Dendritic cell treated with granulocyte-macrophage colony-stimulating factor and Interleukin-4, amounts not matched to agents 40 ng/mL and 50 ng/mL, for 4 days (primary cell): ENCODE results near the gene AGER.

Experiments
- H3K27ac Mint-ChIP-seq: one replicate; pipeline ENCODE4 v1.8.0; 2022; ENCODE audit warnings: mild to moderate bottlenecking, mixed read lengths
- H3K27me3 Mint-ChIP-seq: one replicate; pipeline ENCODE4 v1.8.0; 2022; ENCODE audit warnings: mild to moderate bottlenecking, mixed read lengths
- H3K36me3 Mint-ChIP-seq: one replicate; pipeline ENCODE4 v1.8.0; 2022; ENCODE audit warnings: low read depth, mixed read lengths
- H3K4me1 Mint-ChIP-seq: one replicate; pipeline ENCODE4 v1.8.0; 2022; ENCODE audit warnings: low read depth, mixed read lengths
- H3K4me3 Mint-ChIP-seq: one replicate; pipeline ENCODE4 v1.8.0; 2022; ENCODE audit warnings: mild to moderate bottlenecking, moderate library complexity, mixed read lengths
- H3K9me3 Mint-ChIP-seq: one replicate; pipeline ENCODE4 v1.8.0; 2022; ENCODE audit warnings: mixed read lengths
- intact Hi-C: fragments of 100-400 bp; cut with micrococcal nuclease; formaldehyde crosslinking; loops from one replicate; pipeline ENCODE4 v1.15.0; 2022

Gene AGER

DNA sequence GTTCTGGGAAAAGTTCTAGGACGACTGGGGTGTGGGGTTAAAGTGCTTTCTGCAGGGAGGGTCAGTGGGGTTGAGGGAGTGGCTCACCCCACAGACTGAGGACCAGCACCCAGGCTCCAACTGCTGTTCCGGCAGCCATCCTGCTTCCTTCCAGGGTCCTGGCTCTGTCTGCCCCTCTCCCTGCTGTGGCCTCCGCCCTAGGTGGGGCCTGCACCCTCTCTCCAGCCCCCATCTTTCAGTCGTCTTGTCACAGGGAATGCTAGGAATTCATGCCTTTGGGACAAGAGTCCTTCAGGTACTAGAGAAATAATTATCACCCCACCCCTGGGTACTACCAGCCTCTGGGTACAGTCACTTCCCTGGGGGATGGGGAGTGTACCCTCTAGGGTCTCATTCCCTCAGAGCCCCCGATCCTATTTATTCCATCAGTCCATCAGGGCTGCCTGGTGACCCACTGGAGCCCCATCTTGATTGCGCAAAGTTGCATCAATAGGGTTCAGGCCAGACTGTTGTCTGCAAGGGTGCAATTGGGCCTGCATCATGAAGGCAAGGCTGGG, at the start of gene AGER:
AGER (minus strand) TSS at position 170 of the 557 bp plus-strand sequence; CDS start at position 139, 31 bp downstream.
- Mint-ChIP-seq H3K4me1 (peaks cover 84% of the 10 kb centered on the region), H3K36me3 (peaks cover 93% of the 10 kb centered on the region)

DNA sequence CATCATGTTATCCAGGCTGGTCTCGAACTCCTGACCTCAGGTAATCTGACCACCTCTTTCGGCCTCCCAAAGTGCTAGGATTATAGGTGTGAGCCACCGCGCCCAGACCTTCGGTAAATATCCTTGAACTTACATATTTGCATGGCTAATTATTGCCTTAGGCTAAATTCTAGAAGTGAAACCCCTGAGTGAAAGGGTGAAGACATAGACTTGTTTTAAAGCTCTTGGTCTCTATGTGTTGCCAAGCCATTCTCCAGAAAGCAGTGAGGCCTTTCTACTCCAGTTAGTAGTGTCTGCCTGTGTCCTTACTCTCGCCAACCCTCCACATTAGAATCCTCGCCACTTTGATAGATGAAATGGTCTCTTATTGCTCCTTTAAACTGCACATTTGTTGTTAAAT, 42.4 kb upstream of the AGER start:
- intact Hi-C loops, result no loop called here
- Mint-ChIP-seq H3K36me3 (no peaks in the 10 kb centered on the region), H3K27ac (no peak overlapping the region), H3K4me3 (no peak overlapping the region), H3K4me1 (peaks cover 36% of the 10 kb centered on the region), H3K9me3 (no peaks in the 10 kb centered on the region), H3K27me3 (peaks cover 15% of the 10 kb centered on the region)

More for the DNA sequence above, at the start of gene AGER:
- Mint-ChIP-seq H3K27me3 (no peaks in the 10 kb centered on the region), H3K4me3 (no peak within 1 kb of the TSS), H3K27ac (peak within 1 kb of the TSS; percentile 69), H3K9me3 (no peaks in the 10 kb centered on the region)
- intact Hi-C loops, result no loop called here

DNA sequence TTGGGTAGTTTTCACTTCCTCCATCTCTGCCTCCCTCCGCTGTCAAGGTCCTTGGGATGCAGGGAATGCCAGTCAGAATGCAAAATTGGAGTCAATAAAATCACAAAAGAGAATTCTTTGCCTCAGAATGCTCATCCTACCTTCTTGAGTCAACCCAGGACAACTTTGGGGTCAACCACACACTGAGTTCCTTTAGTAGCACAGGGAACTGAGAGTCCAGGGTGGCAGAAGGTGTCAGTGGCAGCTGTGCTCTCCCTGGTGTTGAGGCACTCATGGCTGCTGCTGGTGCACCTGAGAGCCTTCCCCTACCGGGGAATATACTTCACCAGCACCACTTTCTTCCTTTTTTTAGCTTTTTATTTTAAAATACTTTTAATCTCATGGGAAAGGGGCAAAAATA, 40.6 kb upstream of the AGER start:
- Mint-ChIP-seq H3K9me3 (no peaks in the 10 kb centered on the region), H3K27me3 (peaks cover 17% of the 10 kb centered on the region), H3K36me3 (no peaks in the 10 kb centered on the region), H3K4me3 (no peak overlapping the region), H3K4me1 (peaks cover 36% of the 10 kb centered on the region), H3K27ac (no peak overlapping the region)
- intact Hi-C loops, result no loop called here

DNA sequence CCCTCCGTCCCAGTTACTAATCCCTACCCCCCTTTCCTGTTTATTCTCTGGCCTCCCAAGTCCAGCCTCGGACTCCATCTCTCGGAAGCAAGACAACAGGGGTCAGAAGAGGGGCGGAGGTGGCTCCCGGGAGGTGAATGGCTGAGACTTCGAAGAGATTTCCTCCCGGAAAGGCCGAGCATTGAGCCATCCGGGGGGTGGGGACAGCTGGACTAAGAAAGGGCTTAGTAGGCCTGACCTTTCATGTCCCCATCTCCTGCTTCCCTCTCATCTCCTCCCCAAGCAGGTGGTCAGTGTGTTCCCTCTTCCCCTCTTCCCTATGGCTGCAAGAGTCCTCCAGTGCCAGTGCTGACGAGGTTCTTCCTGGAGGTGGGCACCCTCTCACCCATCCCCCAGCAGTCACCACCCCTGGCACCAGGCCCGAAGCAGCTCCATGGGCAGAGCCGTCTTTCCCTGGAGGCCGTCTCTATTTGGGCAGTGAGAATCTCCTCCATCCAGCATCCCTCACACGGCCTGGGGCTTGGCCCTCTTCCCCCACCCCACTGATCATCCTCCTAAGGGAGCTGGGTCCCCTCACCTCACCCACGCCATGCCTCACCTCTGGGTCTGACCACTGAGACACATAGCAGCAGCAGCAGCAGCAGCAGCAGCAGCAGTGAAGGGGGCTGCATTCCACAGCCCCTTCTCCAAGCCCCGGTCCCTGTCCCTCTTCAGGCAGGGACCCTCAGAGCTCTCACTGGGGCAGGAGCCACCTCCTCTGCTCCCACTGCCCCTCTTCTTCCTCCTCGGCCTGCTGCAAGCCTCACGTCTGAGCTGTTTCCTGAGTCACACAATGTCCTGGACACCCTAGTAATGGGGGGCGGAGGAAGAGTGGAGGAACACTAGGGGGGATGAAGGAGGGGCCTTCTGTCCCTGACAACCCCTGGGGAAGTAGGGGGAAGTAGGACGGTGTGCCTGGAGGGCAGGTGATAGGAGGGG, 39.5 kb upstream of the AGER start, which contains the start of gene NOTCH4:
NOTCH4 (minus strand) TSS at position 810 of the 978 bp plus-strand sequence; CDS start at position 671, 139 bp downstream.
- intact Hi-C loops, result no loop called here
- no peak within 1 kb of the TSS for H3K27ac Mint-ChIP-seq
- H3K4me3 Mint-ChIP-seq, result no peak within 1 kb of the TSS
- H3K4me1 Mint-ChIP-seq, result peaks cover 36% of the 10 kb centered on the region
- H3K27me3 Mint-ChIP-seq, result peaks cover 22% of the 10 kb centered on the region
- H3K36me3 Mint-ChIP-seq, result no peaks in the 10 kb centered on the region
- no peaks in the 10 kb centered on the region for H3K9me3 Mint-ChIP-seq

DNA sequence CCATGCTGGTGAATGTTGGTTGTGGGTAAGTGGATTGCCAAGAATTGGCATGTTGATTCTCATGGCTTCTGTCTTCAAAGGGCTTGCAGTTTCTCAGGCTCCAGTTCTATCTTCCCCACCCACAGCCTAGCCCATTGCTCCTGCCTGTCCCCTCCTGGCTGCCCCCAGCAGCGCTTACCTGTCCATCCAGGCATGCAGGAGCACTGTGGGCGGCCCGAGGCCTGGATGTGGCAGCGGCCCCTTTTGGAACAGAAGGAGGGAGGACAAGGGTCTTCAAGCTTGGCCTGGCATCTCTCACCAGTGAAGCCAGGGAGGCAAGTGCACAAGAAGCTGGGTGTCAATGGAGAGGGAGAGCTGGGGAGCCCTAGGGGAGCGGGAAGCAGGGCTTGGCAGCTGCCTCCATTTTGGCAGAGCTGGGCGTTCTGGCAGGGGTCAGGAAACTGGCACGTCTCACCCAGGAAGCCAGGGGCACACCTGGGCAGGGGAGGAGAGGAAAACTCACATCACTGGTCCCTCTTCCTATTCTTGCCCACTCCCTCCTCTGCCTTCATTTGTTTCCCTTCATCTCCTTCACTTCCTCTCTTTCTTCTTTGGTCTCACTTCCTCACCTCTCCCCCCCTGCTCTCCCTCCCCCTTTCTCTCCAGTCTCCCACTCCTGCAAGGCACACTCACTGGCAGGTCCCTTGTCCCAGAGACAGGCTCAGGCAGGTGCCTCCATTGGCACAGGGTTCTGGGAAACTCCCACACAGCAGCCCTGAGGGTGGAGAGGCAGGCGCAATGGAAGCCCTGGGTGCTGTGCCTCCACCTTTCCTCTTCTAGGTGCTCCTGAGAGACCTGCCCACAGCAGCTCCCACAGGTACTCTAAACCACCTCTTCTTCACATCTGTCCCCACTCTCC, 38.5 kb upstream of the AGER start:
- Mint-ChIP-seq H3K9me3 (no peaks in the 10 kb centered on the region), H3K4me1 (peaks cover 29% of the 10 kb centered on the region), H3K4me3 (no peak overlapping the region), H3K36me3 (no peaks in the 10 kb centered on the region), H3K27me3 (peaks cover 22% of the 10 kb centered on the region), H3K27ac (peak overlapping the region; percentile 47)
- intact Hi-C loops, result no loop called here

DNA sequence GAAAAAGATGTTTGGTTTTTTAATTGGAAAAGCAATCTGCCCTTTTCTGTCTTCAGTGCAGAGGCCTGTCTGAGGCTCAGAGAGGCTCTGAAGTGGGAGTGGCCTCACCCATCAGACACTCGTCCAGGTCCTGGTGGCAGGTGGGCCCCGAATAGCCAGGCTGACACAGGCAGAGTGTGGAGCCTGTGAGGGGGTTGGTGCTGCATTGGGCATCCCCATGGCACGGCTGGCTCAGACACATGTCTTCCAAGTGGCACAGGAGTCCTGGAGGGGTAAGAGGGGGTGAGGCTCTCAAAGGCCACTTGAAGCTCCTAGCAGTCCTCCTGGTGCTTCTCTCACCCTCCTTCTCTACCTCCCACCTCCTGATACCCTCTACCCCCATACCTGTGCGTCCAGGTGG, 36.0 kb upstream of the AGER start:
- H3K4me3 Mint-ChIP-seq, result no peak overlapping the region
- H3K27ac Mint-ChIP-seq, result peak overlapping the region; percentile 23
- peaks cover 23% of the 10 kb centered on the region for H3K27me3 Mint-ChIP-seq
- H3K9me3 Mint-ChIP-seq, result no peaks in the 10 kb centered on the region
- peaks cover 17% of the 10 kb centered on the region for H3K4me1 Mint-ChIP-seq
- intact Hi-C loops, result no loop called here
- H3K36me3 Mint-ChIP-seq, result no peaks in the 10 kb centered on the region

DNA sequence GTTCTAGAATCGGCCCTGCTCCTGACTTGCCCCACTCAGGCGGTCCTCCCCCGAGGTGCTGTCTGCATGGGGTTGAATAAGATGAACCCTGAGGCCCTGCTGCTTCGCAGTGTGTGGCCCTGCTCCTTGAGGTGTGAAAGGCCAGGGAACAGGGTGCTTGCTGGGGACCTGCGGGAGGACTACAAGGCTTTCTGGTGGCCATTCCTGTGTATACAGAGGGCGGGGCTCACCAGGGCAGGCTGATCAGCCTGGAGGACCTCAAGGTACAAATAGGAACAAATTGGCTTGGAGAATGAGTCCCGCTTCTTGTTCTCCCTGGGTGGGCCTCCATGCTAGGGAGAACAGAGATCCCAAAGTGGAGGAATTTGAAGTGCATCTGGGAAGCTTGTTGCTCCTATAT, 34.1 kb upstream of the AGER start:
- H3K27ac Mint-ChIP-seq, result no peak overlapping the region
- no peaks in the 10 kb centered on the region for H3K36me3 Mint-ChIP-seq
- H3K27me3 Mint-ChIP-seq, result peaks cover 19% of the 10 kb centered on the region
- H3K4me1 Mint-ChIP-seq, result peaks cover 19% of the 10 kb centered on the region
- intact Hi-C loops, result no loop called here
- no peaks in the 10 kb centered on the region for H3K9me3 Mint-ChIP-seq
- H3K4me3 Mint-ChIP-seq, result no peak overlapping the region

DNA sequence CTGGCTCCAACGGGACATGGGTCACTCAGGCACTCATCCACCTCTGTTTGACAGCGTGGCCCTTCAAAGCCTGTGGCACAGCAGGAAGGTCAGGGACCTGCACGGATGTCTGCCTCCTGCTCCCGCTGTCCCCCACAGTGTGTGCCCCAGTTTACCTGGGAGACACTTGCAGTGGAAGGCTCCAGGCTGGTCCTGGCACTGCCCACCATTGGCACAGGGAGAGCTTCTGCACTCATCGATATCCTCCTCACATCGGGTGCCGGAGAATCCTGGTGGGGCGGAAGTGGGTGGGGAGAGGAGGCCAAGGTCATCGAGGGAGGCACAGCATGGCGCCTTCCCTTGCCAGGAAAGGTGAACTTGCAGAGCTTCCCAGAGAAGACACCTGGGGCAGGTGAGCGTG, 32.9 kb upstream of the AGER start:
- H3K27ac Mint-ChIP-seq, result no peak overlapping the region
- no peaks in the 10 kb centered on the region for H3K36me3 Mint-ChIP-seq
- peaks cover 9% of the 10 kb centered on the region for H3K4me1 Mint-ChIP-seq
- no peak overlapping the region for H3K4me3 Mint-ChIP-seq
- peaks cover 12% of the 10 kb centered on the region for H3K27me3 Mint-ChIP-seq
- H3K9me3 Mint-ChIP-seq, result no peaks in the 10 kb centered on the region
- intact Hi-C loops, result no loop called here

DNA sequence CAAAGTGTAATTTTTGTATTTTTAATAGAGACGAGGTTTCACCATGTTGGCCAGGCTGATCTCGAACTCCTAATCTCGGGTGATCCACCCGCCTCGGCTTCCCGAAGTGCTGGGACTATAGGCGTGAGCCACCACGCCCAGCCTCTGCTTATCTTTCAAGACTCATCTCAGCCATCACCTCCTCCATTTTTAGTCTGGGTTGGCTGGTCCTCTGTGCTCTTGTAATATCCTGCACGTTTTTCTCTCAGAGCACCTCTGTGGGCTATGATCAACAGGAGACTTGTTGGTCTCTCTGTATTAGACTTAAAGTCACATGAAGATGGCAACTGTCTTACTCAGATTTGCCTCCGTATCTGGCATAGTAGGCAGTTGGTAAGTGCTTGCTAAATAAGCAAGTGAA, 32.2 kb upstream of the AGER start:
- Mint-ChIP-seq H3K4me3 (no peak overlapping the region), H3K9me3 (no peaks in the 10 kb centered on the region), H3K27me3 (peaks cover 8% of the 10 kb centered on the region), H3K36me3 (no peaks in the 10 kb centered on the region), H3K4me1 (peaks cover 9% of the 10 kb centered on the region), H3K27ac (no peak overlapping the region)
- intact Hi-C loops, result no loop called here

DNA sequence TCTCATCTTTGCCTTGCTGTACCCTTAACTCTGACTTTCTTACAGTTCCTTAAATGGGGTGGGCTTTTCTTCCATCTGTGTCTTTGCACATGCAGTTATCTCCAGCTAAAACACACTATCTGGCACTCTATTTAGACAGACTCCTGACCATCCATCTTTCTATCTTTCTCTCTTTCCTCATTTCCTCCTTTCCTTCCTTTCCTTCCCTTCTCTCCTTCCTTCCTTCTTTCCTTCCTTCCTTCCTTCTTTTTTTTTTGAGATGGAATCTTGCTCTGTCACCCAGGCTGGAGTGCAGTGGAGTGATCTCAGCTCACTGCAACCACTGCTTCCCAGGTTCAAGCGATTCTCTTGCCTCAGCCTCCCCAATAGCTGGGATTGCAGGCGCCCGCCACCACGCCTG, 31.6 kb upstream of the AGER start:
- intact Hi-C loops, result no loop called here
- Mint-ChIP-seq H3K4me1 (peaks cover 9% of the 10 kb centered on the region), H3K4me3 (no peak overlapping the region), H3K27me3 (peaks cover 8% of the 10 kb centered on the region), H3K36me3 (no peaks in the 10 kb centered on the region), H3K9me3 (no peaks in the 10 kb centered on the region), H3K27ac (no peak overlapping the region)

DNA sequence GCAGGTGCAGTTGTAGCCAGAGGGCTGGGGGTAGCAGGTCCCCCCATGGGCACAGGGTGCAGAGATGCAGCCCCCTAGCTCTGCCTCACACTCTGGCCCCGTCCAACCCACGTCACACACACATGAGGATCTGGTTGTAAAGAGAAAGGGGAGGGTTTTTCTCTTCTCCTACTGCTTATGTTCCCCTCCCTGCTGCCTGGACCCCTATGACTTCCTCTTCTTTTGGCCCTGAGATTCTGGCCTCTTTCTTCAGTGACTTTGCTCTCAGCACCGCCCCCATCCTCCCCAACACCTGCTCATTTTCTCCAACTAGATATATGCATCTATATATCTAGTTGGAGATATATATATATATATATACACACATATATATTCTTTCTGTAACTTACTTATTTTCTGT, 30.1 kb upstream of the AGER start:
- H3K27me3 Mint-ChIP-seq, result peaks cover 2% of the 10 kb centered on the region
- H3K36me3 Mint-ChIP-seq, result no peaks in the 10 kb centered on the region
- no peak overlapping the region for H3K27ac Mint-ChIP-seq
- H3K9me3 Mint-ChIP-seq, result no peaks in the 10 kb centered on the region
- intact Hi-C loops, result no loop called here
- H3K4me3 Mint-ChIP-seq, result no peak overlapping the region
- H3K4me1 Mint-ChIP-seq, result peaks cover 9% of the 10 kb centered on the region

DNA sequence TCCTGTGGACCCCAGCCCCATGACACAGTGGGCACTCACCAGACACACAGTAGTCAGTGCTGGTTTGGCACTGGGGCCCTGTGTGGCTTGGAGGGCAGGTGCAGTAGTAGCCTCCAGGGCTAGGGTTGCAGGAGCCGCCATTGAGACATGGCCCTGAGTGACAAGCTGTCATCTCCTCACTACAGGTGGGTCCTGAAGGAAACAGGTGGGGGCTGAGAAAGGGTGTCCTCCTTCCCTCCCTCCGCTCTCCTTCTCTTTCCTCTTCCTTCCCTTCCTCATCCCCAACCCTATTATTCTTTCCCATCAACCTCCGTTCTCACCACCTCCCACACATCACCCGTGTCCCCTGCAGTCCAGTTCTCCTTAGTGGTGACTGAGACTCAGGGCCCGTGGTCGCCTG, 29.6 kb upstream of the AGER start:
- no peaks in the 10 kb centered on the region for H3K9me3 Mint-ChIP-seq
- H3K27me3 Mint-ChIP-seq, result peaks cover 2% of the 10 kb centered on the region
- no peak overlapping the region for H3K4me3 Mint-ChIP-seq
- no peak overlapping the region for H3K27ac Mint-ChIP-seq
- intact Hi-C loops, result no loop called here
- peaks cover 9% of the 10 kb centered on the region for H3K4me1 Mint-ChIP-seq
- no peaks in the 10 kb centered on the region for H3K36me3 Mint-ChIP-seq

DNA sequence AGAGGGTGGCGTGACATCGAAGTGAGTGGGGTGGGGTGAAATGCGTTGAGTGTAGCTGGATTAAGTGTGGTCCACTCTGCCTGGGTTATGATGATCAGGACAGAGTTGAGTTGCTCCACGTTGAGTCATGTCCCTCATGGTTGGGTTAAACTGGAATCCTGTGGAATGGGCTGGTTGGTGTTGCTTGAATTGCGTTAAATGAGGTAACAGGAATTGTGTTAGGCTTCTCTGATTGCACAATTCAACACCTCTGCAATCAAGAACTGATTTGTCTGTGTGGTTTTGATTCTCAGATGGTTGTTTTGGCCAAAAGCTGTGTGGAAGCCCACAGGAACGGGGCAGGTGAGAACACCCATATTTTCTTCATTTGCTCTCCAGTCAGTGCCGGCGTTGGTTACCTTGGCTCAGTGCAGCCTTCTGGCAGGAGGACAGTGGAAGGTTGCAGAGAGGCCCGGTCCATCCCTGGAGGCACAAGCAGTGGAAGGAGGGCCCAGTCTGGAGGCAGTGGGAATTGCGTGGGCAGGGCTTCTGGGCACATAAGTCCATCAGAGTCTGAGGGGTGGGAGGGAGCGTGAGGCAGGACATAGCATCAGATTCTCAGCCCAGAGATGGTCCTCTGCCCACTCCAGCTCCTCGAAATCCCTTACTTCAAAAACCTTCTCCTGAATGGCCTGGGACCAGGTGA, 28.2 kb upstream of the AGER start:
- Mint-ChIP-seq H3K4me1 (peaks cover 9% of the 10 kb centered on the region), H3K27ac (no peak overlapping the region), H3K36me3 (no peaks in the 10 kb centered on the region), H3K9me3 (no peaks in the 10 kb centered on the region), H3K4me3 (no peak overlapping the region), H3K27me3 (peaks cover 5% of the 10 kb centered on the region)
- intact Hi-C loops, result no loop called here
